AG08396 (cell line): Measurements from ENCODE around the gene ZP1.

Experiments used
- DNase-seq: peaks from one replicate; pipeline ENCODE4 v3.0.0; 2012; ENCODE audit warnings: low spot score, mixed read lengths

ZP1 gene

GRCh38 chr11:60844045-60844869 is 23.1 kb upstream of the ZP1 start:
- peak; percentile 58 for DNase-seq

- no peak for DNase-seq
Observed at GRCh38 chr11:60844870-60845221, 22.5 kb upstream of the ZP1 start.

GRCh38 chr11:60845338-60845737 is 22.0 kb upstream of the ZP1 start:
- no peak for DNase-seq

- no peak for DNase-seq
Observed at GRCh38 chr11:60847281-60847680, 20.1 kb upstream of the ZP1 start.

- no peak for DNase-seq
Observed at GRCh38 chr11:60847896-60848295, 19.4 kb upstream of the ZP1 start.

GRCh38 chr11:60848714-60849151 is 18.6 kb upstream of the ZP1 start:
- no peak for DNase-seq

GRCh38 chr11:60849641-60850520 is 17.5 kb upstream of the ZP1 start:
- no peak for DNase-seq

GRCh38 chr11:60851327-60852104 is 15.8 kb upstream of the ZP1 start:
- no peak for DNase-seq

GRCh38 chr11:60852117-60852981 is 15.0 kb upstream of the ZP1 start:
- DNase-seq: no peak

- no peak for DNase-seq
Observed at GRCh38 chr11:60852982-60853950, 14.1 kb upstream of the ZP1 start.

GRCh38 chr11:60854140-60854846 is 13.0 kb upstream of the ZP1 start:
- DNase-seq: no peak

- DNase-seq: no peak
Observed at GRCh38 chr11:60854847-60855725, 12.3 kb upstream of the ZP1 start.

- DNase-seq: no peak
Observed at GRCh38 chr11:60855726-60856633, 11.4 kb upstream of the ZP1 start, which contains the start of gene PTGDR2. PTGDR2 (minus strand) TSS chr11:60855950; CDS start chr11:60853722, 2,228 bp downstream.

GRCh38 chr11:60857378-60858232 is 9.7 kb upstream of the ZP1 start:
- no peak for DNase-seq

GRCh38 chr11:60858236-60858635 is 9.1 kb upstream of the ZP1 start:
- no peak for DNase-seq

GRCh38 chr11:60858731-60859464 is 8.4 kb upstream of the ZP1 start:
- no peak for DNase-seq
